H1 (cell line): ENCODE measurements around the gene LRCH1. TPM values are rescaled to one million over a fixed set of nuclear protein-coding genes. Genes with fewer than 3 reads are reported as not detected.

ENCODE experiments used
- CEBPB ChIP-seq: IDR thresholded peaks from 2 replicates; pipeline ENCODE4 v1.6.1; 2012; ENCODE audit warnings: low read depth, low read length
- polyA plus RNA-seq, 7 experiments: library from polyadenylated mRNA; depleted of rRNA in 3 of 7; stranded (reverse) in 5 of 7; unstranded in 2 of 7; fragments of >200 nt in 5 of 7; fragments of 200-250 nt in 2 of 7; gene quantifications; 1 replicate in 5 of 7; 2 replicates in 1 of 7; 4 replicates in 1 of 7; pipeline versions ENCODE4 v1.2.1 to v1.2.3, GENCODE V29; 2011 to 2013; ENCODE audit warnings: missing spikeins in 2 of 7, mixed read lengths in 2 of 7
- total RNA-seq: library from RNA; stranded (reverse); fragmentation: NEBNext Ultra II Directional; extraction: Animal tissue kit (Norgen Biotek cat#: 25700); gene quantifications from 2 replicates; pipeline ENCODE4 v1.2.1, GENCODE V29; 2021
- TF ChIP-seq, protein P1 (sequence below): fragments of 300-600 bp; sonication (generic); IDR thresholded peaks from 2 replicates; pipeline ENCODE4 v1.7.1; 2012; ENCODE audit warnings: low read length, moderate library complexity, mild to moderate bottlenecking, inconsistent platforms; ENCODE audit not compliant: insufficient replicate concordance

Gene LRCH1
- total and polyA plus RNA-seq, 2 of the 8 experiments (the other 6 are each of a cell fraction or from before 2014, with no cell fraction given) = 3.0 to 10.1 TPM

GRCh38 chr13:46731535-46731934 lies 178.6 kb downstream of the LRCH1 start (continued):
- TF ChIP-seq, protein P1, sequence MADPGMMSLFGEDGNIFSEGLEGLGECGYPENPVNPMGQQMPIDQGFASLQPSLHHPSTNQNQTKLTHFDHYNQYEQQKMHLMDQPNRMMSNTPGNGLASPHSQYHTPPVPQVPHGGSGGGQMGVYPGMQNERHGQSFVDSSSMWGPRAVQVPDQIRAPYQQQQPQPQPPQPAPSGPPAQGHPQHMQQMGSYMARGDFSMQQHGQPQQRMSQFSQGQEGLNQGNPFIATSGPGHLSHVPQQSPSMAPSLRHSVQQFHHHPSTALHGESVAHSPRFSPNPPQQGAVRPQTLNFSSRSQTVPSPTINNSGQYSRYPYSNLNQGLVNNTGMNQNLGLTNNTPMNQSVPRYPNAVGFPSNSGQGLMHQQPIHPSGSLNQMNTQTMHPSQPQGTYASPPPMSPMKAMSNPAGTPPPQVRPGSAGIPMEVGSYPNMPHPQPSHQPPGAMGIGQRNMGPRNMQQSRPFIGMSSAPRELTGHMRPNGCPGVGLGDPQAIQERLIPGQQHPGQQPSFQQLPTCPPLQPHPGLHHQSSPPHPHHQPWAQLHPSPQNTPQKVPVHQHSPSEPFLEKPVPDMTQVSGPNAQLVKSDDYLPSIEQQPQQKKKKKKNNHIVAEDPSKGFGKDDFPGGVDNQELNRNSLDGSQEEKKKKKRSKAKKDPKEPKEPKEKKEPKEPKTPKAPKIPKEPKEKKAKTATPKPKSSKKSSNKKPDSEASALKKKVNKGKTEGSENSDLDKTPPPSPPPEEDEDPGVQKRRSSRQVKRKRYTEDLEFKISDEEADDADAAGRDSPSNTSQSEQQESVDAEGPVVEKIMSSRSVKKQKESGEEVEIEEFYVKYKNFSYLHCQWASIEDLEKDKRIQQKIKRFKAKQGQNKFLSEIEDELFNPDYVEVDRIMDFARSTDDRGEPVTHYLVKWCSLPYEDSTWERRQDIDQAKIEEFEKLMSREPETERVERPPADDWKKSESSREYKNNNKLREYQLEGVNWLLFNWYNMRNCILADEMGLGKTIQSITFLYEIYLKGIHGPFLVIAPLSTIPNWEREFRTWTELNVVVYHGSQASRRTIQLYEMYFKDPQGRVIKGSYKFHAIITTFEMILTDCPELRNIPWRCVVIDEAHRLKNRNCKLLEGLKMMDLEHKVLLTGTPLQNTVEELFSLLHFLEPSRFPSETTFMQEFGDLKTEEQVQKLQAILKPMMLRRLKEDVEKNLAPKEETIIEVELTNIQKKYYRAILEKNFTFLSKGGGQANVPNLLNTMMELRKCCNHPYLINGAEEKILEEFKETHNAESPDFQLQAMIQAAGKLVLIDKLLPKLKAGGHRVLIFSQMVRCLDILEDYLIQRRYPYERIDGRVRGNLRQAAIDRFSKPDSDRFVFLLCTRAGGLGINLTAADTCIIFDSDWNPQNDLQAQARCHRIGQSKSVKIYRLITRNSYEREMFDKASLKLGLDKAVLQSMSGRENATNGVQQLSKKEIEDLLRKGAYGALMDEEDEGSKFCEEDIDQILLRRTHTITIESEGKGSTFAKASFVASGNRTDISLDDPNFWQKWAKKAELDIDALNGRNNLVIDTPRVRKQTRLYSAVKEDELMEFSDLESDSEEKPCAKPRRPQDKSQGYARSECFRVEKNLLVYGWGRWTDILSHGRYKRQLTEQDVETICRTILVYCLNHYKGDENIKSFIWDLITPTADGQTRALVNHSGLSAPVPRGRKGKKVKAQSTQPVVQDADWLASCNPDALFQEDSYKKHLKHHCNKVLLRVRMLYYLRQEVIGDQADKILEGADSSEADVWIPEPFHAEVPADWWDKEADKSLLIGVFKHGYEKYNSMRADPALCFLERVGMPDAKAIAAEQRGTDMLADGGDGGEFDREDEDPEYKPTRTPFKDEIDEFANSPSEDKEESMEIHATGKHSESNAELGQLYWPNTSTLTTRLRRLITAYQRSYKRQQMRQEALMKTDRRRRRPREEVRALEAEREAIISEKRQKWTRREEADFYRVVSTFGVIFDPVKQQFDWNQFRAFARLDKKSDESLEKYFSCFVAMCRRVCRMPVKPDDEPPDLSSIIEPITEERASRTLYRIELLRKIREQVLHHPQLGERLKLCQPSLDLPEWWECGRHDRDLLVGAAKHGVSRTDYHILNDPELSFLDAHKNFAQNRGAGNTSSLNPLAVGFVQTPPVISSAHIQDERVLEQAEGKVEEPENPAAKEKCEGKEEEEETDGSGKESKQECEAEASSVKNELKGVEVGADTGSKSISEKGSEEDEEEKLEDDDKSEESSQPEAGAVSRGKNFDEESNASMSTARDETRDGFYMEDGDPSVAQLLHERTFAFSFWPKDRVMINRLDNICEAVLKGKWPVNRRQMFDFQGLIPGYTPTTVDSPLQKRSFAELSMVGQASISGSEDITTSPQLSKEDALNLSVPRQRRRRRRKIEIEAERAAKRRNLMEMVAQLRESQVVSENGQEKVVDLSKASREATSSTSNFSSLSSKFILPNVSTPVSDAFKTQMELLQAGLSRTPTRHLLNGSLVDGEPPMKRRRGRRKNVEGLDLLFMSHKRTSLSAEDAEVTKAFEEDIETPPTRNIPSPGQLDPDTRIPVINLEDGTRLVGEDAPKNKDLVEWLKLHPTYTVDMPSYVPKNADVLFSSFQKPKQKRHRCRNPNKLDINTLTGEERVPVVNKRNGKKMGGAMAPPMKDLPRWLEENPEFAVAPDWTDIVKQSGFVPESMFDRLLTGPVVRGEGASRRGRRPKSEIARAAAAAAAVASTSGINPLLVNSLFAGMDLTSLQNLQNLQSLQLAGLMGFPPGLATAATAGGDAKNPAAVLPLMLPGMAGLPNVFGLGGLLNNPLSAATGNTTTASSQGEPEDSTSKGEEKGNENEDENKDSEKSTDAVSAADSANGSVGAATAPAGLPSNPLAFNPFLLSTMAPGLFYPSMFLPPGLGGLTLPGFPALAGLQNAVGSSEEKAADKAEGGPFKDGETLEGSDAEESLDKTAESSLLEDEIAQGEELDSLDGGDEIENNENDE = no peak
- no peak for TF ChIP-seq CEBPB
